Neuronal stem cell (in vitro differentiated cells): ENCODE results near the gene CPVL.

ENCODE experiments used
- DNase-seq: peaks from one replicate; pipeline ENCODE4 v3.0.0-alpha.2; 2013; ENCODE audit warnings: low spot score
- H2AFZ ChIP-seq: one replicate; pipeline ENCODE4 v1.6.1; 2013; ENCODE audit warnings: mild to moderate bottlenecking, low read length, inconsistent platforms
- H2AK5ac ChIP-seq: 2 replicates; pipeline ENCODE4 v1.6.1; 2013; ENCODE audit warnings: low read depth, mild to moderate bottlenecking, inconsistent platforms, low read length, moderate library complexity, mixed read lengths
- H2BK120ac ChIP-seq: 2 replicates; pipeline ENCODE4 v1.6.1; 2013; ENCODE audit warnings: low read depth, mild to moderate bottlenecking, inconsistent platforms, low read length, moderate library complexity, mixed read lengths
- H2BK12ac ChIP-seq: one replicate; pipeline ENCODE4 v1.6.1; 2013; ENCODE audit warnings: low read length, inconsistent platforms
- H2BK15ac ChIP-seq: 2 replicates; pipeline ENCODE4 v1.6.1; 2013; ENCODE audit warnings: mild to moderate bottlenecking, low read length, inconsistent platforms, mixed read lengths
- H2BK5ac ChIP-seq: one replicate; pipeline ENCODE4 v1.6.1; 2013; ENCODE audit warnings: inconsistent platforms, mild to moderate bottlenecking, low read length, moderate library complexity
- H3K14ac ChIP-seq: one replicate; pipeline ENCODE4 v1.6.1; 2013; ENCODE audit warnings: low read length, inconsistent platforms
- H3K18ac ChIP-seq: 2 replicates; pipeline ENCODE4 v1.6.1; 2013; ENCODE audit warnings: low read length, inconsistent platforms
- H3K23ac ChIP-seq: 2 replicates; pipeline ENCODE4 v1.6.1; 2013; ENCODE audit warnings: low read depth, mild to moderate bottlenecking, mixed read lengths, low read length, inconsistent platforms; ENCODE audit not compliant: poor library complexity
- H3K27ac ChIP-seq: replicated peaks from 3 replicates; pipeline ENCODE4 v1.5.1; 2013; ENCODE audit warnings: low read length, inconsistent platforms
- H3K27me3 ChIP-seq, 3 experiments: 2 replicates each; pipeline ENCODE4 v1.6.1; 2013; ENCODE audit warnings: low read length in 3 of 3, mild to moderate bottlenecking in 2 of 3, inconsistent platforms in 1 of 3, low read depth in 1 of 3, mixed read lengths in 1 of 3, moderate library complexity in 1 of 3; ENCODE audit not compliant: control insufficient read depth in 3 of 3, insufficient read depth in 3 of 3
- H3K36me3 ChIP-seq, 2 donors: replicated peaks in 1 of 2; 2 replicates each; pipeline ENCODE4 v1.6.1; 2013; ENCODE audit warnings: low read length in 2 of 2; ENCODE audit not compliant: control insufficient read depth in 2 of 2, insufficient read depth in 2 of 2
- H3K4ac ChIP-seq: 2 replicates; pipeline ENCODE4 v1.6.1; 2013; ENCODE audit warnings: inconsistent platforms, mild to moderate bottlenecking, low read length, moderate library complexity
- H3K4me1 ChIP-seq, 2 donors: 1 replicate in 1 of 2; 2 replicates in 1 of 2; pipeline ENCODE4 v1.6.1; 2013; ENCODE audit warnings: low read length in 2 of 2, low read depth in 1 of 2; ENCODE audit not compliant: control insufficient read depth in 2 of 2, insufficient read depth in 1 of 2
- H3K4me2 ChIP-seq: one replicate; pipeline ENCODE4 v1.6.1; 2013; ENCODE audit warnings: mild to moderate bottlenecking, low read length, inconsistent platforms; ENCODE audit not compliant: insufficient read depth, poor library complexity, severe bottlenecking
- H3K4me3 ChIP-seq, 2 donors: 2 replicates each; pipeline ENCODE4 v1.5.1; 2013; ENCODE audit warnings: low read length in 2 of 2, mild to moderate bottlenecking in 2 of 2, inconsistent platforms in 1 of 2, moderate library complexity in 1 of 2
- H3K79me1 ChIP-seq: one replicate; pipeline ENCODE4 v1.6.1; 2013; ENCODE audit warnings: low read depth, mild to moderate bottlenecking, inconsistent platforms, low read length, moderate library complexity
- H3K9ac ChIP-seq: one replicate; pipeline ENCODE4 v1.6.1; 2013; ENCODE audit warnings: mild to moderate bottlenecking, low read depth, low read length, inconsistent platforms; ENCODE audit not compliant: poor library complexity
- H3K9me3 ChIP-seq, 2 donors: replicated peaks in 1 of 2; 2 replicates each; pipeline versions ENCODE3 to v1.6.1; 2013; ENCODE audit warnings: low read length in 2 of 2, mild to moderate bottlenecking in 2 of 2, inconsistent platforms in 1 of 2, low read depth in 1 of 2, mixed read lengths in 1 of 2, moderate library complexity in 1 of 2; ENCODE audit not compliant: control insufficient read depth in 2 of 2, insufficient read depth in 1 of 2
- H4K8ac ChIP-seq: one replicate; pipeline ENCODE4 v1.6.1; 2013; ENCODE audit warnings: low read depth, mild to moderate bottlenecking, inconsistent platforms, low read length, moderate library complexity
- H4K91ac ChIP-seq: one replicate; pipeline ENCODE4 v1.6.1; 2013; ENCODE audit warnings: low read length, low read depth, mild to moderate bottlenecking, inconsistent platforms; ENCODE audit not compliant: poor library complexity
- WGBS, 2 donors: extraction: QIAGEN DNeasy Blood & Tissue Kit; methylation state at CpG; one replicate each; pipeline ENCODE4 v1.1.7; 2013; ENCODE audit warnings: missing lambda C conversion rate in 2 of 2, mixed read lengths in 1 of 2; ENCODE audit not compliant: insufficient read length in 2 of 2, insufficient replicate concordance in 1 of 2; ENCODE audit errors: extremely low coverage in 2 of 2; 5-methylcytosine and 5-hydroxymethylcytosine counted together

Gene CPVL

DNA sequence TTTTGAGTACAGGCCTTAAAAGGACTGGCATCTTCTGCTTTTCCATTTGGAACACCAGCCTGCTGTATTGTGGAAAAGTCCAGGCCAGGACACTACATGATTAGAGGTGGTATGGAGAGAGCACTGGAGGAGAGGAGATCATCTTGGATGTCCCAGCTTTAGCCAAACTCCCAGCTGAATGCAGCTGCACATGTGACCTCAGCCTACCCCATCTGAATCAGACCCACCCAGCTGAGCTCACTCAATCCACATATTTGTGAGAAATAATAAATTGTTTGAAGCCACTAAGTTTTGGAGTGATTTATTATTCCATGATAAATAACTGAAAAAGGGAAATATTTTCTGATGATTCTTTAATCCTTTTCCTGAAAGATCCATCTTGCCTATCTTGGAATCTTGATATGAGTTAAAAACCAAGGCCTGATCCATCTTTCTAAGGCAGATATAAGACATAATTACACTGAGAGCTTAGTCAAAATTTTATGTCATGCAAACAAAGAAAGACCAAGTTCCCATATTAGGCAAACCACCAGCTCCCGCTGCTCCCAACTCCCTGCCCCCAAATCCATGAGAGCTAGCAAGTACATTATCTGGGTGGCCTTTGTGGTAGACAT, 133.1 kb downstream of the CPVL start:
- no peak overlapping the region for H2BK12ac ChIP-seq
- no peaks in the 10 kb centered on the region for H3K36me3 ChIP-seq
- WGBS, 2 donors, result no CpG with 5 or more reads among the region's 1 CpG
- H2BK5ac ChIP-seq, result no peak overlapping the region
- H3K9ac ChIP-seq, result no peak overlapping the region
- H2AK5ac ChIP-seq, result no peak overlapping the region
- no peaks in the 10 kb centered on the region for H3K27me3 ChIP-seq
- H2BK120ac ChIP-seq, result no peak overlapping the region
- H4K8ac ChIP-seq, result no peak overlapping the region
- H3K18ac ChIP-seq, result no peak overlapping the region
- no peak overlapping the region for H2AFZ ChIP-seq
- no peak overlapping the region for H4K91ac ChIP-seq
- no peak overlapping the region for H3K14ac ChIP-seq
- H3K9me3 ChIP-seq, result no peaks in the 10 kb centered on the region
- no peak overlapping the region for H3K23ac ChIP-seq
- H3K79me1 ChIP-seq, result no peaks in the 10 kb centered on the region
- H3K4ac ChIP-seq, result no peak overlapping the region
- no peak overlapping the region for H3K4me3 ChIP-seq
- no peak overlapping the region for H3K27ac ChIP-seq
- H2BK15ac ChIP-seq, result no peak overlapping the region
- H3K4me2 ChIP-seq, result no peak overlapping the region
- no peak for DNase-seq
- H3K4me1 ChIP-seq, result peaks cover 0 to 4% of the 10 kb centered on the region in 2 donors

DNA sequence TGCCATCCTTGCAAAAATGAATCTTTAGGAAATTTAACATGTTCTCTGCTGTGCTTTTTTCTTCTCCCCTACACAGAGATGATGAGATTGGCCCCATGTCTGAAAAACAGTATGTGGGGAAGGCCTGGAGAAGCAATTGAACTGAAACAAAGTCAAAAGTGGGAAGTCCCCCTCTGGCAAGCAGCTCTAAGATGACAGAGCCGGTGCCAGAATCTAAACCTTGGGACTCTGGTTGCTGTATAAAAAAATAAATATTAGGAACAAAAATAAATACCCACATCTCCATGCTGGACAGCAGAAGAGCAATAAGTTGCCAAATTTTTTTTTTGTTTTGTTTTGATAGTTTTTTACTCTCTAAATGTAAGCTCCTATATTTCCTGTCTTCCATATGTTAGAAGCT, 136.4 kb downstream of the CPVL start:
- Histone ChIP-seq H3K4ac (no peak overlapping the region), H3K14ac (no peak overlapping the region), H3K18ac (no peak overlapping the region), H2BK5ac (no peak overlapping the region), H2AK5ac (no peak overlapping the region), H3K4me3 (no peak overlapping the region), H4K91ac (no peak overlapping the region), H3K4me2 (no peak overlapping the region), H2BK12ac (no peak overlapping the region), H3K9ac (no peak overlapping the region), H3K9me3 (peaks cover 2 to 17% of the 10 kb centered on the region in 2 donors), H4K8ac (no peak overlapping the region), H3K23ac (no peak overlapping the region), H3K27ac (no peak overlapping the region), H2BK120ac (no peak overlapping the region), H3K36me3 (peaks cover 0 to 1% of the 10 kb centered on the region in 2 donors), H3K79me1 (no peaks in the 10 kb centered on the region), H2BK15ac (no peak overlapping the region), H2AFZ (no peak overlapping the region), H3K4me1 (peaks cover 0 to 10% of the 10 kb centered on the region in 2 donors), H3K27me3 (no peaks in the 10 kb centered on the region)
- no peak for DNase-seq
- WGBS, 2 donors, result no CpG with 5 or more reads among the region's 1 CpG

GRCh38 chr7:29008590-29008989, 137.7 kb downstream of the CPVL start:
- H3K79me1 ChIP-seq, result no peaks in the 10 kb centered on the region
- no peak overlapping the region for H3K4me2 ChIP-seq
- no peak overlapping the region for H3K14ac ChIP-seq
- no peak overlapping the region for H3K4ac ChIP-seq
- H3K36me3 ChIP-seq, result peaks cover 0 to 1% of the 10 kb centered on the region in 2 donors
- H2BK15ac ChIP-seq, result no peak overlapping the region
- no peak overlapping the region for H3K4me3 ChIP-seq
- no peaks in the 10 kb centered on the region for H3K27me3 ChIP-seq
- H3K23ac ChIP-seq, result no peak overlapping the region
- peaks cover 0 to 10% of the 10 kb centered on the region in 2 donors for H3K4me1 ChIP-seq
- peaks cover 2 to 22% of the 10 kb centered on the region in 2 donors for H3K9me3 ChIP-seq
- no peak overlapping the region for H3K27ac ChIP-seq
- H3K18ac ChIP-seq, result no peak overlapping the region
- no peak for DNase-seq
- H2BK12ac ChIP-seq, result no peak overlapping the region
- no peak overlapping the region for H2AFZ ChIP-seq
- no peak overlapping the region for H4K91ac ChIP-seq
- H2BK120ac ChIP-seq, result no peak overlapping the region
- no peak overlapping the region for H2BK5ac ChIP-seq
- no CpG with 5 or more reads among the region's 2 CpGs for WGBS, 2 donors
- H2AK5ac ChIP-seq, result no peak overlapping the region
- no peak overlapping the region for H3K9ac ChIP-seq
- H4K8ac ChIP-seq, result no peak overlapping the region

GRCh38 chr7:29007127-29007526, 139.2 kb downstream of the CPVL start:
- H2AK5ac ChIP-seq, result no peak overlapping the region
- H3K4me3 ChIP-seq, result no peak overlapping the region
- WGBS, 2 donors, result no CpG with 5 or more reads among the region's 2 CpGs
- no peak overlapping the region for H2BK15ac ChIP-seq
- no peak overlapping the region for H3K4me2 ChIP-seq
- H3K9me3 ChIP-seq, result peaks cover 2 to 29% of the 10 kb centered on the region in 2 donors
- no peak overlapping the region for H3K4ac ChIP-seq
- H3K18ac ChIP-seq, result no peak overlapping the region
- no peak overlapping the region for H3K23ac ChIP-seq
- no peak overlapping the region for H4K8ac ChIP-seq
- H3K14ac ChIP-seq, result no peak overlapping the region
- no peak overlapping the region for H4K91ac ChIP-seq
- H2BK5ac ChIP-seq, result no peak overlapping the region
- H3K27me3 ChIP-seq, result no peaks in the 10 kb centered on the region
- H3K4me1 ChIP-seq, result peaks cover 0 to 7% of the 10 kb centered on the region in 2 donors
- no peaks in the 10 kb centered on the region for H3K79me1 ChIP-seq
- no peak overlapping the region for H2BK12ac ChIP-seq
- DNase-seq, result no peak
- no peak overlapping the region for H3K9ac ChIP-seq
- H3K36me3 ChIP-seq, result peaks cover 0 to 1% of the 10 kb centered on the region in 2 donors
- no peak overlapping the region for H2BK120ac ChIP-seq
- H3K27ac ChIP-seq, result no peak overlapping the region
- no peak overlapping the region for H2AFZ ChIP-seq
